GM18861 (cell line): ENCODE measurements around the gene MYO1A.
"Not testable (repeated sequence)": the region's sequence is repeated elsewhere in the genome, so short reads cannot be mapped to it uniquely, and the experiment has no call there.

Experiments used
- ATAC-seq: cut with Tn5 transposase; IDR thresholded peaks from one replicate; pipeline ENCODE4 v1.9.1; 2021; ENCODE audit not compliant: unreplicated experiment

Gene MYO1A

DNA sequence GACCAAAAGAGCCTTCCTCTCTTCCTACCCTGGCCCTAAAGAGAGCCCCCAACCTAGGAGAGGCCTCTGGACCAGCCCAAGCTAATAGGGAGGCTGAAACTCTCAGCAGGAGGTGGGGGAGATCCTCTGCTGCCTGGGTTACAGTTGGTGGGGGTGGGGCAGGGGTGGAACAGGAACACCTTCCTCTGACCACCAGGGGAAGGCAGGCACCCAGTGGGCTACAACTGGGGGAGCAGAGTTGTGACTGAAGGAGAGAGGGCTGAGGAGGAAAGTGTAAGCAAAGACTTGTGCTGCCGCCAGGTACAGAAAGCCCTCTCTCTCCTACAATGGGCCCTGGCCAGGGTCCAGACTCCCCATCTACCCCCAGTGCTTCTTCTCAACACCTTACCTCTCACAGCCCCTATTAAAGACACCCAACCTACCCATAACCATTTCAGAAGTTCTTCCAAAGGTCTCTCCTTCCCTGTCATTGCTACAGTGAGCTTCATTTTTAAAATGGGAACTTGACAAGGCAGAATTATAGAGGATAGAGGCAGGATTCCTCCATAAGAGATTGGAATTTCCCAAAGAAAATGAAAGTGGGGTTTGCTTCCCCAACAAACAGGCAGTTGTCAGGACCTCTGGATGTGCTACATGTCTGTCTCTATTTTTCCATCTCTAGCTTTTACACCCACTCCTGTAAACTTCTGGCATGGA, 1.4 kb downstream of the MYO1A start:
- no peak for ATAC-seq

- ATAC-seq, result no peak
These were observed 1.9 kb downstream of the MYO1A start for GRCh38 chr12:57047981-57048380.

- ATAC-seq, result no peak
These were observed 2.7 kb downstream of the MYO1A start for GRCh38 chr12:57046947-57047890.

DNA sequence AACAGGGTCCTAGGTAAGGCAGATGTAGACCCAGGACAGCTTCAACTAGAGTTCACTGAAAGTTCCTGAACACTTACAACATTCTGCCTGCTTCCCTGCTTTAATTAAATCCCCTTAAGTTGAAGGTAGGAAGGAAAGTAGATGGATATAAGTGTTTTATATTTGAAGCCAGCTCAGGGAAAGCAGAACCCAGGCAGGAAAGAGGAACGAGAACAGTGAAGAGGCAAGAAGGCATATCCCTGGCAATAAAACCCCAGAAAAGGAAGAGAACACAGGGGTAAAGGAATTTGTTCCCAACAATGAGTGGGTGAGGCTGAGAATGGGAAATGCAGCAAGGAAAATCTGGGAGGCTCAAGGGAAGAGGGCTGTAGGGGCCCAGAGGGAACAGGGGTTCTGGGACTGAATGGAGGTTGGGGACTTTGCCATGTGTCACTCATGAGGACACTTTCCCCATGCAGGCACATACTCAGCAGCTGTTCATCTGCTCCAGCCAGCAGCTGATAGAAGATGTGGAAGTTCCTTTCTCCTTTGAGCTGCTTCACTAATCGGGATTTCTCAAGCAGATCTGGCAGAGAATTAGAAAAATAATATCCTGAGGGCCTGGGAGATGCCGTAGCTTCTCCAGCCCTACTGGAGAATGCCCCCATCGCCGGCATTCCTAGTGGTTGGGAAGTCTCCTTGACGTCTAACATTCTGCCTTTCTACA, 3.7 kb downstream of the MYO1A start:
- no peak for ATAC-seq

- ATAC-seq, result no peak
These were observed 5.0 kb downstream of the MYO1A start for GRCh38 chr12:57044889-57045288.

DNA sequence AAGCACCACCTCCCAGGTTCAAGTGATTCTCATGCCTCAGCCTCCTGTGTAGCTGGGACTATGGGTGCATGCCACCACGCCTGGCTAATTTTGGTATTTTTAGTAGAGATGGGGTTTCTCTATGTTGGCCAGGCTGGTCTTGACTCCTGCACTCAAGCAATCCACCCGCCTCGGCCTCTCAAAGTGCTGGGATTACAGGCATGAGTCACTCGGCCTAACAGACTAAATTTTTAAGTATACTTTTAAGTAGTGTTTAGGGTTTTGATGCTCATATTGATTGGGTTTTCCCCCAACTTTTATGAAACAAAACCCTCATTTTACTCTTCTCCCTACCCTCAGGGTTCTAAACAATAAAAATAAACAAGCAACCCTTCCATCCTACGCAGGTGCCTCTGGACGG, 5.5 kb downstream of the MYO1A start:
- no peak for ATAC-seq

DNA sequence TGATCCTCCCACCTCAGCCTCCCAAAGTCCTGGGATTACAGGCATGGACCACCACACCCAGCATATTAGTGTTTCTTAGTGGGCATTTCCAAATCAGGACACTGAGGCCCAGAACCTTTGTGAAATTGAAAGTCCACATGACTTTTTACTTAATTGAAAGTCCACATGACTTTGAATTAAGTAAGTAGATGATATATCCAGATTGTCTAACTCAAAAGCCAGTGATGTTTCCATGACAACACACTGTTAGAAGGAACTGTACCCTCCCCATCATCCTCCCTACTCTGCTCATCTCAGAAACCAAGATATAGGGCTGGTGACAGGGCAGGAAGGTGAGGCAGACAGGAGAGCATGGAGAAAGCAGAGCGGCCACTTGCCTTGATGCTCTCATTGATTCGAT, 7.2 kb downstream of the MYO1A start:
- no peak for ATAC-seq

DNA sequence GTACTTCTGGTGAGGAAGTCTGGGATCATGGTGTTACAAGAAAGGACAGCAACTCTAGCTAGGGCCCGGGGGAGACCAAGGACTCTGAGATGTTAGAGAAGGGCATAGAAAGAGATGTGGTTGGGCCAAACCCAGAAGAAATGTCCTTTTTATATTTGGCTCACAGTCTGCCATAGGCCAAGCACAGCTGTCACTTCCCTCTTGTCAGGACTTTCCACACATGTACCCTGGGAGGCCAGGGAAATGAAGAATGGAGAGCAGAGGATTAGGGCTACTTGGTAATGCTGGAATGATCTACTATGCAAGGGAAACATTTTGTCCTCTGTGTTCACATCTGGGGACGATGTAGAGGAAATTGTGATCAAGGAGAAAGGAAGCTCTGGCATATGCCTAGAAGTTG, 9.2 kb downstream of the MYO1A start:
- no peak for ATAC-seq

DNA sequence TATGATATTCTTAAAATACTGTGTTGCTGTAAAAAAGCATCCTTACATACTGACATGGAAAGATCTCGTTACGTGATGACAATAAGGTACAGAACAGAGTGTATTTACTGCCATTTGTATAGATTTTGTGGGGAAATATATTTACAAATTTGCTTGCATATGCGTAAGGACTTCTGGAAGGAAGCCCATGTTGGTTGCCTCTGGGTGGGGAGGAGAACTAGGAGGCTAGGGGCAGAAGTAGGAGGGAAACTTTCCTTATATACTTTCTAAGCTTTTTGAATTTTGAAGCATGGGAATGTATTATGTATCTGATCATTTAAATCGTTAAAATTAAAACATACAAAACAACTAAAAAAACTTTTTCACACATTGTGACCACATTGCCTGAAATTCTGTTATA, 9.7 kb downstream of the MYO1A start:
- no peak for ATAC-seq

- no peak for ATAC-seq
These were observed 10.7 kb downstream of the MYO1A start for GRCh38 chr12:57039016-57039798.

GRCh38 chr12:57037264-57037663, 12.7 kb downstream of the MYO1A start:
- ATAC-seq, result no peak

- no peak for ATAC-seq
These were observed 16.5 kb downstream of the MYO1A start for GRCh38 chr12:57033431-57033830.

DNA sequence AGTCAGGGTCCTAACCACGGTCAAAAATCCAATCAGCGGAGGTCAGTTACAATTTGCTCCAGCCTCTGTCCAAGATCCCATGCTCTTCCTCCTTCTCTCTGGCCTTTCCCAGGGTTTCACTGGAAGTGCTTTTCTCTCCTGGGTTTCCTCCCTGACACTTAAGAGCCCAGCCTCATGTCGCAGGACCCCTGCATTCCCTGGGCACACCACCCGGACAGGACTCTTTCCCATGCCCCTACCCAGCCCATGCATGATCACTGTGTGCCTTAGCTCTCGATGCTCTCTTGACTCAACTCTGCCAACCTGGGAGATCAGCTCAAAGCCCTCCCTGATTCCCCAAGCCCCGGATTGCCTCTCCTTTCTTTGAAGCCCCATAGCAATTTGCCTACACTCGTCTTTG, 18.1 kb downstream of the MYO1A start:
- ATAC-seq, result no peak

GRCh38 chr12:57031138-57031725, 18.7 kb downstream of the MYO1A start:
- ATAC-seq, result peak; percentile 51

- no peak for ATAC-seq
These were observed 20.5 kb downstream of the MYO1A start for GRCh38 chr12:57029457-57029856.

GRCh38 chr12:57027805-57028153, 22.1 kb downstream of the MYO1A start:
- ATAC-seq, result no peak

- no peak for ATAC-seq
These were observed 22.7 kb downstream of the MYO1A start for GRCh38 chr12:57027011-57027804.

GRCh38 chr12:57025196-57025595, 24.7 kb downstream of the MYO1A start:
- no peak for ATAC-seq

DNA sequence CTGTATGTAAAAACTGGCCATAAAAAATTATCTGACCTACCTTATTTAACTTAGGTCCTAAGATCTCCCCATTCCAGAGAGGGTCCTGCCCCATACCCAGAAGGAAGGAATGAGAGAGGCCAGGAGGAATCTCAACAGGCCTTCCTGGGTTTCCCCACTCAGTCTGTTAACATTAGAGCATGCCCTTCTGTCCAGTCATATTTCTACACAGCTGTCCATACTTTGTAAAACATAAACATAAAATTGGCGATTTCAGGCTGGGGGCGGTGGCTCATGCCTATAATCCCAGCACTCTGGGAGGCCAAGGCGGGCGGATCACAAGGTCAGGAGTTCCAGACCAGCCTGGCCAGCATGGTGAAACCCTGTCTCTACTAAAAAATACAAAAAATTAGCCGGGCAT, 27.6 kb downstream of the MYO1A start:
- ATAC-seq, result not testable (repeated sequence)
